ENCODE measurements around the gene DNASE1L3.

The DNASE1L3 gene

DNA sequence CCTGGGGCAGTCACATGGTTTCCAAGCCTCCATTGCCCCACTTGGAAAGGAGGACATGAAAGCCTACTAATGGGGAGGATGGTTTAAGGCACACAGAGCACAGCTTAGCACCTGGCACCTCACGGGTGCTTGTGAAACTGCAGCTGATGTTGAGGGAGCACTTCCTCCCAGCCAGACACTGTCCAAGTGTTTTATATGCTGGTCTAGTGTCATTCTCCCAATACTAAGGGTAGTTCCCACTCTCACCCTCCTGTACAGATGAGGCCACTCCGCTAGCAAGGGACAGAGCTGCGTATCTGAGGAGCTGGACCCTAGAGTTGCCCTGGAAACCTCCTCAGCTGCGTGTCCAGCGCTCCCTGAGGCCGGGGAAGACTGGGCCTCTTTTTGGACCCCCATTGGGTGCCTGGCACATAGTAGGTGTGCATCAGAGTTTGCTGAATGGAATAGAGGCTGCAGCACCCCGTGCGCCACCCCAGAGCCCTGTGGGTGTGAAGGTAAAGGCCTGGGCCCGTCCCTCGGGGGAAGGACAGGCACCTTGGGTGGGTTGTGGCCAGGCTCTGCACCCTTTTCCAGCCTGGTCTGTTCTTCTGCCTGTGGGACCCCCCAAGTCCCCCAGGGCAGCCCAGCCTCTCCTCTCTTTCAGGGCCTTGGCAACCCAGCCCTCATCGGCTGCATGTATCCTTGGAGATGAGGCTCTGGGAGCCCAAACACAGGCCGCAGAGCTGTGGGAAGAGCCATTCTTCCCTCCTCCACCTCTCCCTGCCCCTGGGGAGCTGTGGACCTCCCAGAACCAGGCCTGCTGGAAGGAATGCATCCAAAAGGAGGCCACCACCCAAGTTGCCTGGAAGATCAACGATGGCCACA lies 31.3 kb downstream of the DNASE1L3 start:
- no peak for DNase-seq (ENCODE audit: low spot score)

DNA sequence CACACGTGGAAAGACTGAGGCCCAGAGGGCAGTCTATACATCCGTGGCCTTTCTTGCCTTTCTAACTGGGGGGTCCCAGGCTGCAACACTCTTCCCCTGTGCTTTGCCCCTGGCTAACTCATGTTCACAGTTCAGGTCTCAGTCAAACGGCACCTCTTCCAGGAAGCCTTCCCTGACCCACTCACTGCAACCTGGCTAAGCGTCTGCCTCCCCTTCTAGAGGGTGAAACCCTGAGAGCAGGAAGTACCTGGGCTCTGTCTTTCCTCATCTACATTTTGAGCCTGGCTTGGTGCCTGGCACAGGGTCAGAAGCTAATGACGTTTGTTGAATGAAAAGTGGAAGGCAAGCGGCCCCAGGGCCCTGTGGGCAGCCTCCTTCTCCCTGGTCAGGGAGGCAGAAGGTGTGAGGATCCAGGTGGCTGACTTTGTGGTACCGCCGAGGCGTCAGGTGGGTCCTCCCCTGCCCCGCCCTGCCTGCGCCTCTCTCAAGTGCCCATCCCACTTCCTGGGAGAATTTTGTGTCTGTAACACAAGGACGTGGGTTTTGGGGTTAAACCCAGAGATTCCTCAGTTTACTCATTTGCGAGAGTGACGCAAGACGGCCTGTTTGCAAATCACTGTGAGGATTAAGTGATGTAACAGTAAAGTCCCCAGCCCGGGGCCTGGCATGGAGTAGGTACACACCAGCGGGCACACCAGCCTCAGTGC lies 32.1 kb downstream of the DNASE1L3 start:
- DNase-seq (ENCODE audit: low spot score), result no peak

DNA sequence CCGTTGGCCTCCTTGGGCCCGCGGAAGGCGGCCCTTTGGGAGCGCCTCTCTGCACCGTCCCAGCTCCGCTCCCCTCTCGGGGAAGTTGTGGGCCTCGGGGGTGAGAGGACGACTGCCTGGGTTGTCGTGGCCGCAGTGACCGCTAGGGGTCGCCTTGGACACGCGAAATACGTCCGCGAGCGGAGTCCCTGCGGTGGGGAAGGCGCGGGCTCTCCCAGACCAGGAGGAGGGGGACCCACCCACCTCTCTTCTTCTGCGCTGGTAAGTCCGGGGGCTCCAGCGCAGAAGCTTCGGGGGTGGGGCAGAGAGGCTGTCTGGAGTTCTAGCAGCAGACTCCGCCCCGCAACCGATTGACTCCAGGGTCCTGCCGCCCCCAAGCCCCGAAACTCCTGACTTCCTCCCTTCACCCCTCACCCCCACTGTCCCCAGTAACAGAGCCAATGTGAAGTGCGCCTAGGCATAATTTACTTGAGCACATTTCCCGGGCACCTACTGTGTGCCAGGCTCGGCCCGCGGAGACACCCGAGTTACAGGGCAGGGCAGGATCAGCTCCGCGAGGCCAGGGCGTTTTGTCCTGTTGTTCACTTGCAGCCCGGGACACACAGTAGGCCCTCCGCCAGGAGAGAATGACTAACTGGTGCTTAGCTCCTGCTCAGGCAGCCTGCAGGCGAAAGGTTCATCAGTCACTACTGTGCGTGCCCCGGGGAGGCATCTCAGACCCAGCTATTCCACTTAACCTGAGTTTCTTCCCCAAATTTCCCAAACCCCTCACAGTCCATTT lies 32.8 kb downstream of the DNASE1L3 start:
- DNase-seq (ENCODE audit: low spot score), result peak; percentile 77

DNA sequence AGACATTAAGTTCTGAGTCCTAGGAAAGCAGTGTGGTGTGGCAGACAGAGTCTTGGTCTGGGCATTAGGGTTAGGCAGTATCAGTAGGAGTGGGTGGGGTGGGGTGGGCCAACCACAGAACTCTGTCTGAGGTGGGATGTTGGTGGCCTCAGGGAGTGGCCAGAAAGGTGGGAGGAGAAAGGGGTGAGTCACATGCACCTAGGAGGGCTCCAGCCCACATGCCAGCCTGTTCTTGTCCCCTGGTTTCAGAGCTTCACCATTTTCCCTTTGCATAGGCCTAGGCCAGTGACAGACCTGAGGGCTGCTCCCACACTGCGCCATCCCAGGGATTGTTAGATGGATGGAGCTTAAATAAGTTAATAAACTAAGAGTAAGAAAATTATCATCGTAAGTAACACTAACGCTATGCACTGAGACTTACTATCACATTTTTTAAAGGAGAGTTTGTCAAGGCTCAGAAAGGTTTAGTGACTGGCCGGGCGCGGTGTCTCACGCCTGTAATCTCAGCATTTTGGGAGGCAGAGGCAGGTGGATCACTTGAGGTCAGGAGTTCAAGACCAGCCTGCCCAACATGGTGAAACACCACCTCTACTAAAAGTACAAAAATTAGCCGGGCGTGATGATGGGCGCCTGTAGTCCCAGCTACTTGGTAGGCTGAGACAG lies 33.8 kb downstream of the DNASE1L3 start:
- DNase-seq (ENCODE audit: low spot score), result no peak

DNA sequence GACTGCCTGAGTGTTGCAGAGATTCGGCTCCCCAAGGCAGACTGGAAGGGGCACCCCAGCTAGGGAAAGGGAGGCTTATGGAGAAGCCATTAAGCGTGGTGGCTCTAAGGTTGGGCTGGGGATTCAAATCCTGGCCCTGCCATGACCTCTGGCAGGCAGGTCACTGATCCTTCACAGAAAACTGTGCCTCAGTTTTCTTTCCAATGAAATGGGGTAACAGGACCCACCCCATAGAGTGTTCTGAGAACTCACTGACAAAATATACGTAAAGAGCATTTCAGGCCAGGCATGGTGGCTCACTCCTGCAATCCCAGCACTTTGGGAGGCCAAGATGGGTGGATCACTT lies 34.6 kb downstream of the DNASE1L3 start:
- no peak for DNase-seq (ENCODE audit: low spot score)

DNA sequence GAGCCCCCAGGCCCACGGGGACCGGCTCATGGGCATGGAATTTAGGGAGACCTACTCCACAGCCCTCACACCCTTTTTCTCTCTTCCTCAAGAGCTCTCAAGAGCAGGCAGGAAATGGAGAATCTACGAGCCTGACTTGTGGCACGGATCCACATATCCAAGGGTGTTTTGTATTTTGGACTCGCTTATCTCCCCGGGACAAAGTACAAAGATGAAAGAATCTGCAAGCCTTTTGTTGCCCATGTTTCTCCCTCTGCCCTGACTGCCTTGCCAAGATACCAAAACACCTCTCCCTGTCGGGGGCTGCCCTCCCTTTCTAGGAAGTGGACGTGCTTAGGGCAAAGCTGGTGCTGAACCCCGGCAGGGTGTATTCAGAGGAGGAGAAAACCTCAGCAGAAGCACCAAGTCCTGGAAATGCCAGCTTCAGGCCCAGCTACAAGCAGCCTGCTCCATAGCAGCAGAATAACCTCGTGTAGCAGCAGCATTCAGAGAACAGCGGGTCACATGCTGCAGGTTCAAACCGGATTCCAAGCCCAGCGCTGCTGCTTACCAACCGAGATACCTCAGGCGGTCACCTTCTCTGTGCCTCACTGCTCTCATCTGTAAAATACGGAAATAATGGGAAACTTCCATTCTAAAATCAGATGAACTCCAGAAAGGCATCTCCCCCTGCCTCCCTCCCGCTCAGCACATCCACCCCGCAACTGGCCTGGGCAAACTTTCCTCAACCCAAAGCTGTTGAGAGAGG lies 35.2 kb downstream of the DNASE1L3 start:
- DNase-seq (ENCODE audit: low spot score), result no peak

DNA sequence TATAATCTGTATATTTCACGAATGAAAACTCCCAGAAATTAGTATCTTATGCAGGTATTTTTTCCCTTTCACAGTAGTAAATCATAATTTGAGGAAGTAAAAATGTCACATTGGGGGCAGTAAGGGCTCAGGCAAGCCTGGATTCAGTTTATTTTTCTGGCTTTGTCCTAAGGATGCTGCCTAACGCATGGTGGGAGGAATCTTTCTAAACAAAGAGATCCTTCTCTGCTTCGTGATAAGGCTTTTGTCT lies 35.7 kb downstream of the DNASE1L3 start:
- DNase-seq (ENCODE audit: low spot score), result no peak

DNA sequence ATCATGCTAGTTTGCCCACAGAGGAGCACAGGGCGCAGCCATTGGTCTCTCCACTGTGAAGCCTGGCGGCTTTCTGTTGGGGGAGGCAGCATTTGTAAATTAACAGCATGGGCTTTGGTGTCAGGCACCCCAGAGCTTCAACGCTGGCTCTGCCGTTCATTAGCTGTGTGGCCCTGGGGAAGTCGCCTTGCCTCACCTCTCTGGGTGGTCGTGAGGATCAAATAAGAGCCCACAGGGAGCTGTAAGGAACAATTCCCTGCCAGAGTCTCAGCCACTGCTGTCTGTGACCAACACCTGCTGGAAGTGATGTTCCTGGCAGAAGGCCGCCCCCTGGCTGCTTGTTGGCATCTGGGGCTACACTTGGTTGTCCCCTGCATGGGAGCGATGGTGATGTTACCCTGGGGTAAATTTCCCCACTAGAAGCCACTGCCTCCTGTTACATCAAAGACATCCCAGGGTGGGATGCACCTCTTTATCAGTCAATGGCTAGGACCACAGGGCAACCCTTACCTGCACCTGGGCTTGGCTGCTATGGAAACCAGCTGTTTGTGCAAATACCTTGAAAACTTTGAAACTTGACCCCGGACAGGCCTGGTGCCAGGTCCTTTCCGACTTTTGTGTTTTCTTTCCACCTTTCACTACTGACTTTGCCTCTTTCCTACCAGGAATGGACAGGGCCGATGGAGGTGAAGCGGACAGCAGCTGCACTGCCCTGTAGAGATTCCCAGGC lies 36.9 kb downstream of the DNASE1L3 start:
- no peak for DNase-seq (ENCODE audit: low spot score)

DNA sequence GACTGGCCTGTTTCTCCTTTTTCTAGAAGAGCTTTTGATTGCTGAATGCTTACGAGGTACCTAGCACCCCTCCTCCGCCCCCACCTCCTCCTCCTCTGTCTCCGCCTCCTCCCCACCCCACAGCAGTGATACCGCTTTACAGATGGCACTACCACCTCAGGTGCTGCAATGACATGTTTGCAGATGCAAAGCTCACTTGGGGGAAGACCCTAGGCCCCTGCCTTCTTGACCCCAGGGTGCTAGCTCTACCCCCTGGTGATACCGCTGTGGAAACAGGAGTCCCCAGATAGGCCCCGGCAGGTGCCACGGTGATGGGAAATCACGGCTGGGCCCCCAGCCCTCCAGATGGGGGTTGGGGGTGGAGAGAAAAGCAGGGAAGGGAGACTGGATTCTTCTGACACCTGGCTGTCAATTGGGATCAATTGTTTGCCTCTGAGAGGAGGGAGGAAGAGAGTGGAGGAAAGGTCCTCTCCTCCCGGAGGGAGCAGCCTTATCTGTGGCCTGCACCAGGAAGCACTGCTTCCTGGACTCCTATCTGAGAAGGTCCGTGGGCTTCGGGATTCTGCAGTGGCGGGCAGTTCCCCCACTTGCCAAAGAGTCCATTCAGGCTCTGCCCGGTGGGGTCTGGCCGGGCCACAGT lies 37.6 kb downstream of the DNASE1L3 start:
- no peak for DNase-seq (ENCODE audit: low spot score)

DNA sequence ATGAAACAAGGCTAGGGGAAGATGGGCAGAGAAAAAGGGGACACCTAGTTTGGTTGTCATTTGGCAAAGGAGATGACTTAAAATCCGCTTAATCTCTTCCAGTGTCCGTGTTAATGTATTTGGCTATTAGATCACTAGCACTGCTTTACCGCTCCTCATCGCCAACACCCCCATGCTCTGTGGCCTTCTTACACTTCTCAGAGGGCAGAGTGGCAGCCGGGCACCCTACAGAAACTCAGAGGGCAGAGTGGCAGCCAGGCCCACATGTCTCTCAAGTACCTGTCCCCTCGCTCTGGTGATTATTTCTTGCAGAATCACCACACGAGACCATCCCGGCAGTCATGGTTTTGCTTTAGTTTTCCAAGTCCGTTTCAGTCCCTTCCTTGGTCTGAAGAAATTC lies 39.6 kb downstream of the DNASE1L3 start:
- DNase-seq (ENCODE audit: low spot score), result no peak

DNA sequence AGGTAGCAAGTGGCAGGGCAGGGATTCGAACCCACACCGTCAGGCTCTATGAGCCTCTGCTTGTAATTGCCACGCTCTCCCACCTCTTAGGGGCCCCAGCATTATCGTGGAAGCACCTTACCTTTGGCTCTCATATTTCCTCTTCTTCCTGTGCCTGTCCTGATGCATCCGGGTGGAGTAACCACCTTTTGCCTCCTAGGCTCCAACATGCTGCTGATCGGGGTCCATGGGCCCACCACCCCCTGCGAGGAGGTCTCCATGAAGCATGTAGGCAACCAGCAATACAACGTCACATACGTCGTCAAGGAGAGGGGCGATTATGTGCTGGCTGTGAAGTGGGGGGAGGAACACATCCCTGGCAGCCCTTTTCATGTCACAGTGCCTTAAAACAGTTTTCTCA lies 40.4 kb downstream of the DNASE1L3 start:
- no peak for DNase-seq (ENCODE audit: low spot score)

DNA sequence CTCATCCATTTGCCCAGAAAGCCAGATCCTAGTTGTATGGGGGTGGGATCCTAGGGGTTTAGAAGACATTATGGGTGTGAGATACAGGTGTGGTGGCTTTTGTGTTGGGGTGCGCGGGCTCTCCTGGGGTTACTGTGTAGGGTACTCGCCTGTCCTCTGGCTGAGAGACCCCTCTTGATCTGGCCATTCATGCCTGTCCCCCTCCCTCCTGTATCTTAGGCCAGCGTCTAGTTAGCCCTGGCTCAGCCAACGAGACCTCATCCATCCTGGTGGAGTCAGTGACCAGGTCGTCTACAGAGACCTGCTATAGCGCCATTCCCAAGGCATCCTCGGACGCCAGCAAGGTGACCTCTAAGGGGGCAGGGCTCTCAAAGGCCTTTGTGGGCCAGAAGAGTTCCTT lies 41.4 kb downstream of the DNASE1L3 start:
- DNase-seq (ENCODE audit: low spot score), result no peak

DNA sequence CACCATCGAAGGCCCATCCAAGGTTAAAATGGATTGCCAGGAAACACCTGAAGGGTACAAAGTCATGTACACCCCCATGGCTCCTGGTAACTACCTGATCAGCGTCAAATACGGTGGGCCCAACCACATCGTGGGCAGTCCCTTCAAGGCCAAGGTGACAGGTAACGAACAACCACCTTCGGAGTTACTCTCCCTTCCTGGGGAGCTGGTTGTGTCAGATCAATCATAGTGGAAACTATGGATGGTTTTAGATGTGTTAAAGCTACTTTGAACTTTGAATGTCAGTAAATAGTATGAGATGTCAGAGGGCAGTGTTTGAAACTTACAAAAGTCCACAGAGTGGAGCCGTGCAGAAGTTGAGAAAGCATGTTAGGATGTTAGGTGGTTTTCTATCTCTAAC lies 42.3 kb downstream of the DNASE1L3 start:
- DNase-seq (ENCODE audit: low spot score), result no peak

DNA sequence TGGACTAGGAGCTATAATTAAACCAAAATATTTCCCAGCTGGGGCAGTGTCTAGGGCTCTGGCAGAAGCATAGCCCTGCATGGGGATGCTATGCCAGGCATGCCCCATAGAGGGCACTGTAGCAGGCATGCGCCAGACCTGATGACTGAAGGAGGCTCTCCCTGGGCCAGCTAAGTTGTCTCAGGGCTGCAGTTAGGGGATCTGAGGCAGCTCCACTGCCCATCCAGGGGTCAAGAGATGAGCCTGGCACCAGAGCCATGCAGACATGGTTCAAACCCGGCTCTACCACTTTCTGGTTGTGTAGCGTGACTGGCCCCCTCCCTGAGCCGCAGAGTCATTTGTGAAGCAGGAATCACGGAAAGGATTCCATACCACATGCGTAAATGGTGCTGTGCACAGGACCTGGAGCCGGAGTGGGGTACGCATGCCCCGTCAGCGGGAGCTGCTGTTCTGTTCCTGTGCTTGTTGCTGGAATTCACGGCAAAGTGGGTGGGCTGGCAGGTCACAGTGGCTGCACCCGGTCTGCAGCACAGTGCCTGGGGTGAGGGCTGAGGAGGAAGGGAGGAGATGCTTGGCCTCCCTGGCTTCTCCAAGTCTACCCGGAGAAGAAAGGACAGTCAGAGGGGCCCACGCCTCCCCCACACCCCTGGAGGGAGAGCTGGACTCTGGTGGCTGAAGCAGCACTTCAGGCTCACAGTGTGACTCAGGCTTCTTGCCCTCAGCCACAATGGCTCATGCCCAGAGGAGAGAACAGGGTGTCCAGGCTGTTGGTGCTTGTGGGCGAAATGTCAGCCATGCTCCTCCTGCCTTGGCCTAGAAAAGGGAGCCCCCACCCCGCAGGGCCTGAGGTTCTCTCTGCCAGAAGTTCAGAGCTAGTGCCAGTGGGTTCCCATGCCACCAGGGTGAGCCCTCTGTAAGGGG lies 43.1 kb downstream of the DNASE1L3 start:
- DNase-seq (ENCODE audit: low spot score), result peak; percentile 84

DNA sequence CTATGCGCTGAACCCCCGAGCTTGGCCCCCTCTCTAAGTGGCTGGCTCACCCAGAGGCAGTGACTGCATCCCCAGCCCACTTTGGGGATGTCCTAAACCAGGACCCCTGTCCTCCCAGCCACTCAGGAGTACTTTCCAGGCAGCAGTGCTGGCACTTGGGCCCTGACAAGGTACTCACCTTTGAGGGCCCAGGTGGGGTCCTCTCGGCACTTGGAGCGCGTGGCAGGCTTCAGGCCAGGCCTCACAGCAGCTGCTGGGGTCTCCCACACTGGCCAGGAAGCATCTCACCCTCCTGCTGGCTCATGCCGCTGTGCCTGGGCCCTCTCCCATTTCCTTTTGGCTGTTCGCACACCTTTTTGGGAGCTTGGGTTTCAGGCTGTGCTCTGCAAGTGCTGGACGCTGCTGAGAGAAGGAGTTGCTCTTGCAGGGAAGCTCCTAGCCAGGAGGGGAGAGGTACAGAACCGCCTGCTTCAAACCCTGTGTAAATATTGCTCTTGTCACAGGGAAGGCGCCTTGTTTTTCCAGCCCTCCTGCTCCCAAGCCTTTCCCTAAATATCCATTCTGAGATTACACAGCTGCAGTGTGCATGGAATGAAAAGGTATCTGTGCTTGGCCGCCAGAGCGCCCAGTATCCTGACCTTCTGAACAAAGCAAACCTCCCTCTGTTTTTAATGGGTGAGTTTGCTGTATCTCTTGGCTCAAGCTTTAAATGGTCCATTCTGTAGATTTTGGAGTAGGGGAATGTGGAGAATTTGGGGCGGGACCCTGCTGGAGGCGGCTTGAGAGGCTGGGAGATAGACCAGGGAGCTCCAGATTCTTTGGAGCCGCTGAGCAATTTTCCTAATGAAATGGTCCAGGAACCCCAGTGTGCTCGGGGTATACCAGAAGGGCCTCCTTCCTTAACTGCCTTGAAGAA lies 45.6 kb downstream of the DNASE1L3 start:
- DNase-seq (ENCODE audit: low spot score), result no peak

DNA sequence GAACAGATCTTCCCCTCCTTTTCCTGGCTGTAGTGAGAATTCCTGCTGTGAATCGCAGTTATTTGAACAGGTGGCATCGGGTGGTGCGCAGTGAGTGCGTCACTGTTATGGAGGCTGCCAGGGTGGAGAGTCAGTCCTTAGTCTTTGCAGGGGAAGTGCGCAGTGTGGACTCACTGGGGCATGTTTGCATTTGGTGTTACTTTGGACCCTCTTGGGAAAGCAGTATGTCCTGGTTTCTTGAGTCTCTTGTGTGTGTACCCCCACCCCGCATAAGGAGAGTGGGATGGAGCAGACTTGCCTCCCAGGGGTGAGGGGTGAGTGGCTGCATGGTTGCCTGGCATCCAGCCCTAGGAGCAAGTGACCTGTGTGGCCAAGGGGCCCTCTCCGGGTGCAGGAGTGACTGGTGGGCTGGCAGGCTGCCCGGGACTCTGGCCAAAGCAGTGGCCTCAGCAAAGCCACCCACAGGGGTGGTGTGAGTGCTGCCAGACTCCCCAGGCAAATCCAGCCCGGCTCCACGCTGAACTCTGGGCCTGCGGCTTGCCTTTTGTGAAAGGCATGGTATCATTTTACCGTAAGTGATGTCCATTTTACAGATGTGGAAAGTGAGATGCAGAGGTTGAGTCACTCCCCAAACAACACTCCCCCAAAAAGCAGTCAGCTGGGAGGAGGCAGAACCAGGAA lies 46.4 kb downstream of the DNASE1L3 start:
- no peak for DNase-seq (ENCODE audit: low spot score)

DNA sequence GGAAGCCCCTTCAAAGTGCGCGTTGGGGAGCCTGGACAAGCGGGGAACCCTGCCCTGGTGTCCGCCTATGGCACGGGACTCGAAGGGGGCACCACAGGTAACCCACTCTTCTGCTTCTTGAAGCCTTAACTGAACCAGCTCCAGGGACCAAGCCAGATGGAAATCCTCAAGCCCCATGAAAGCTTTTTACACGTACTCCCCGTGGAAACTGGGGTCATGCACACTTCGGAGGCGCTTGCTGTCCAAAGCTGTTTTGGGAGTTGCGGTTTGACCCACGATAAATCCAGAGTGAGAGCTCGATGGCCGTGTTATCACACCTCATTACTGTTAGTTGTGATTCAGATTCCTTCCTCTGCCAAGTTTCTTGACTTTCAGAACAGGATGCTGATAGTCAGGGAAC lies 47.5 kb downstream of the DNASE1L3 start:
- DNase-seq (ENCODE audit: low spot score), result no peak
